GM18861 (cell line): ENCODE data around the gene SH3BGRL3.
"Not testable (repeated sequence)": the region's sequence is repeated elsewhere in the genome, so short reads cannot be mapped to it uniquely, and the experiment has no call there.

Source experiments
- ATAC-seq: cut with Tn5 transposase; IDR thresholded peaks from one replicate; pipeline ENCODE4 v1.9.1; 2021; ENCODE audit not compliant: unreplicated experiment

The SH3BGRL3 gene

GRCh38 chr1:26279456-26280332, at the start of gene SH3BGRL3:
SH3BGRL3 (plus strand) TSS chr1:26280086; CDS start chr1:26280156, 70 bp downstream.
- ATAC-seq = peak; percentile 38

- not testable (repeated sequence) for ATAC-seq
Observed at GRCh38 chr1:26230682-26231081, 49.2 kb upstream of the SH3BGRL3 start.

- peak; percentile 81 for ATAC-seq
Observed at GRCh38 chr1:26233903-26234643, 45.8 kb upstream of the SH3BGRL3 start, which contains the start of gene CEP85. CEP85 (plus strand) TSS chr1:26234200; CDS start chr1:26239784, 5,584 bp downstream.

- no peak for ATAC-seq
Observed at GRCh38 chr1:26234644-26235370, 45.1 kb upstream of the SH3BGRL3 start.

GRCh38 chr1:26237230-26237966, 42.5 kb upstream of the SH3BGRL3 start:
- ATAC-seq = no peak

- ATAC-seq = no peak
Observed at GRCh38 chr1:26239936-26240335, 40.0 kb upstream of the SH3BGRL3 start.

GRCh38 chr1:26252718-26253117, 27.2 kb upstream of the SH3BGRL3 start:
- no peak for ATAC-seq

GRCh38 chr1:26254404-26254803, 25.5 kb upstream of the SH3BGRL3 start:
- ATAC-seq = no peak

GRCh38 chr1:26257222-26257621, 22.7 kb upstream of the SH3BGRL3 start:
- ATAC-seq = no peak

- ATAC-seq = no peak
Observed at GRCh38 chr1:26259005-26259404, 20.9 kb upstream of the SH3BGRL3 start.

- no peak for ATAC-seq
Observed at GRCh38 chr1:26259578-26259977, 20.3 kb upstream of the SH3BGRL3 start.

GRCh38 chr1:26263212-26263611, 16.7 kb upstream of the SH3BGRL3 start:
- ATAC-seq = no peak

GRCh38 chr1:26265405-26265804, 14.5 kb upstream of the SH3BGRL3 start:
- ATAC-seq = no peak

GRCh38 chr1:26268290-26269197, 11.3 kb upstream of the SH3BGRL3 start:
- no peak for ATAC-seq

GRCh38 chr1:26269198-26269550, 10.7 kb upstream of the SH3BGRL3 start:
- ATAC-seq = no peak

- ATAC-seq = no peak
Observed at GRCh38 chr1:26274801-26275425, 5.0 kb upstream of the SH3BGRL3 start.

GRCh38 chr1:26275580-26276431, 4.1 kb upstream of the SH3BGRL3 start:
- ATAC-seq = no peak

GRCh38 chr1:26276432-26276838, 3.5 kb upstream of the SH3BGRL3 start:
- no peak for ATAC-seq
